DOHH2 (cell line): ENCODE measurements around the gene PTPRN2.

Source experiments
- CTCF ChIP-seq: fragments of 200-600 bp; sonication (generic); IDR thresholded peaks from one replicate; pipeline ENCODE4 v1.5.1; 2014; ENCODE audit warnings: antibody characterized with exemption, mild to moderate bottlenecking, low read depth, low read length; ENCODE audit not compliant: poor library complexity, severe bottlenecking
- EZH2phosphoT487 ChIP-seq: fragments of 200-600 bp; sonication (generic); IDR thresholded peaks from 2 replicates; pipeline ENCODE4 v1.6.1; 2017; ENCODE audit warnings: borderline replicate concordance, mild to moderate bottlenecking, antibody characterized with exemption, low read length, moderate library complexity, mixed read lengths

GRCh38 chr7:158406801-158407200, 180.8 kb downstream of the PTPRN2 start:
- TF ChIP-seq CTCF (no peak), EZH2phosphoT487 (no peak)
